T-helper 1 cell (primary cell): Measurements from ENCODE around the gene SLC4A4.

ENCODE experiments used
- DNase-seq, 5 donors: peaks; one replicate each; pipeline ENCODE4 v3.0.0-alpha.2; 2012 to 2020
- total RNA-seq, 4 donors: gene quantifications; one replicate each; lab custom pipeline; 2026; lab: John Stamatoyannopoulos, UW

Gene SLC4A4
- total RNA-seq = 1.3 to 4.9 (median 2.3) reads per million in 4 donors

DNA sequence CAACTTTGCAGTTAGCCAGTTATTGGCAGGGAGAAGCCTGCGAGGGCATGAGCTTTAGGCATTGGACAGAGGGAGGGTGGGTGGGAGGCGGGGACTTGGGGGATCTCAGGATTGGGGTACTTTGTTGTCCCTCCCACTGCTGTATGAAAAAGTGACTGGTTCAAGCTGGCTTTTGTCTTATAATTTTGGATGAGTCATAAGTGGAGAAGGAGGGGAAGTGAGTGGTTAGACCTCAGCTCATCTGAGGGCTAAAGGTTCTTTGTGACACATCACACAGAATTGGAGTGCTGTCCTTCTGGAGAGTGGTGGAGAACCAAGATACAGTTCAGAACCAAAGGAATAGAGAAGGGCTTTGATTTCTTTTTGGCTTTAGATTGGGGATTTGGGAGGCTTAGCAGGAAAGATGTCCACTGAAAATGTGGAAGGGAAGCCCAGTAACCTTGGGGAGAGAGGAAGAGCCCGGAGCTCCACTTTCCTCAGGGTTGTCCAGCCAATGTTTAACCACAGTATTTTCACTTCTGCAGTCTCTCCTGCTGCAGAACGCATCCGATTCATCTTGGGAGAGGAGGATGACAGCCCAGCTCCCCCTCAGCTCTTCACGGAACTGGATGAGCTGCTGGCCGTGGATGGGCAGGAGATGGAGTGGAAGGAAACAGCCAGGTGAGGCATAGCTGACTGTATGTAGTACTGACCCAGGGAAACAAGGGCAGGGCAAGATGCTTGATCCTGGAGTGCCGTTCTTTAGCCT is at the start of gene SLC4A4:
SLC4A4 (plus strand) TSS at position 175 of the 748 bp plus-strand sequence.
- peak in 1 of 5 donors; percentile 39 for DNase-seq

- no peak for DNase-seq
Measured at GRCh38 chr4:71290074-71290473, 48.7 kb upstream of the SLC4A4 start.

DNA sequence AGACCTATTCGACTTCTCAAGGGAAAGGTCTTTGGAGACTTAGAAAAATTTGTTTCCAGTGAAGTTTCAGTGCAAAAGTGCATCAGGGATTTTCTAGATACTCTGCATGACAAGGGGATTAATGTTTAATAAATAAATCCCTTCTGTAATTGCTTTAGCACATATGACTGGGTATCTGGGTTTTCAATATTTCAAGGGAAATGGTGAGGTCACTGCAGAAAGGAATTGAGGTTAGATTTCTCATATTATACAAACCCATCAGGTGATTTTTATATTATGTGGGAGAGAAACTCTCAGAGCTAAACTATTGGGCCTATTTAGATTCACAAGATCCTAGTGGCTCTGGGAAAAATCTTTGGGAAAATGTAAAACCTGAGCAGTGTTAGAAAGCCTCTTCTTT is 48.3 kb upstream of the SLC4A4 start:
- no peak for DNase-seq

DNA sequence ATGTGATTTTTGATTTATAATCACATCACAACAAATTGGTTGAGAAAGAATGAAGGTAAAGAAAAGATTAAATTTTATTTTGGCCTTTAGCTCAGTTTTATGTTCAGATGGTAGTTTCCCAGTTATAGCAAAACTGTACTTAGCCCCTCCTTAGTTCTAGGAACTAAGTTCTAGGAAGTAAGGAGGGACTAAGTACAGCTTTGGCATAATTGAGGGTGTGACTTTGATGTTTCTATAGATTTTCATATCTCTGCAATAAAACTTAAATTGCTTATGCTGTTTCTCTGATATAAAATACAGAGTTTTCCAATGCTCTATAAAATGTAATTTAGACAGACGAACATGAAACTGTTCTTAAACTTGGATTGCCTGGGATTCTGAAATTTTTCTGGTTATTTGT is 46.6 kb upstream of the SLC4A4 start:
- DNase-seq = no peak

DNA sequence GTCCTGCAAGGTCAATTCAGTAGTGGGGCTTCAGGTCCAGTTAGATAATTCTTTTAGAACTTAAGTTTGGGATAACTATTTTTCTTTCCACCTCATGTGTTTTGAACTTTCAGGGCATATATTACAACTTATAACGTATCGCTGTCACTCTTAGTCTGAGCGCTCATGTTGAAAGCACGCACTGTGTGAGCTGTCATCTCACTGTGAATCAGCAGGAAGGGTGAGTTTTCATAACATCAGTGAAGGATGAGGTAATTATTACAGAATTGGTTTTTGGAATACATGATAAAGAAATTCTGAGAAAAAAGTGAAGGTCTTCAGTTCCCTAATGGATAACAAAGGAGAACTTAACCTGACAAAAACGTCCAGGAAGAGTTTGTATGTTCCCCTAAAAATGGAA is 45.1 kb upstream of the SLC4A4 start:
- no peak for DNase-seq

DNA sequence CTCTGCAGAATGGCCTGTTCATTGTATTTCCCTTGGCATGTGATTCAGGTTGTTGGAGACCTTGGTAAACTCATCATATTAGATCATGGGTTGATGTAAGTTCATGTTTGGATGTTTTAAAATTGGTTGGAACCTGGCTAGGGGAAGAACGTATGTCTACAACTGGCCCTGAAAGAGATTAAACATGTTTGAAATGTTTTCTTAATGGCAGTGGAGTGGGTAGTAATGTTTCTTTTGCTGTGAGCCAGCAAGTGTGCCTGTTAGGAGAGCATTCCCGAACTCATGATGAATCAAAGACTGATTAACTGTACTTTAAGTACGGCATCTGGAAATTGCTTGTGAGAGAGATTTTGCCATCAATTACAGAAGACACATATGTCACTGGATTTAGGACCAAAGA is 44.5 kb upstream of the SLC4A4 start:
- no peak for DNase-seq

DNA sequence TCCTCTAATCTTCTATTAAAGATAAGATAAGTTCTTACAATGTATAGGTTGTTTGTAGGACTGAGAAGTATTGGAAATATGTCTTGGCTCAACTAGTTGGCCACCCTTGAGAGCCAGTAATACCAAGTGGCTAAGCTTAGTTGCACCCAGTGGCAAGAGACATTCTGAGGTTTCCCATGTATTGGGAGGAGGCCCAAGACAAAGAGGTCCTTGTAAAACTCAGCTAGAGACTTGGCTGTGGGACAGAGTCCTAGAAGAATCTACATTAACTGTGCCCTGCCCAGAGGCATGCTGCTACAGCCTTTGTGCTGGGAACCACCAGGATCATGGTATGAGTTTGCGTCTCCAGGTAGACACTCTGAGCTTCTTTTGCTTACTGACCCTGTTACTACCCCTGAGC is 41.9 kb upstream of the SLC4A4 start:
- no peak for DNase-seq

- no peak for DNase-seq
Measured at GRCh38 chr4:71300362-71300761, 38.5 kb upstream of the SLC4A4 start.

GRCh38 chr4:71300964-71301363 is 37.9 kb upstream of the SLC4A4 start:
- DNase-seq = no peak

GRCh38 chr4:71303287-71303686 is 35.5 kb upstream of the SLC4A4 start:
- no peak for DNase-seq

DNA sequence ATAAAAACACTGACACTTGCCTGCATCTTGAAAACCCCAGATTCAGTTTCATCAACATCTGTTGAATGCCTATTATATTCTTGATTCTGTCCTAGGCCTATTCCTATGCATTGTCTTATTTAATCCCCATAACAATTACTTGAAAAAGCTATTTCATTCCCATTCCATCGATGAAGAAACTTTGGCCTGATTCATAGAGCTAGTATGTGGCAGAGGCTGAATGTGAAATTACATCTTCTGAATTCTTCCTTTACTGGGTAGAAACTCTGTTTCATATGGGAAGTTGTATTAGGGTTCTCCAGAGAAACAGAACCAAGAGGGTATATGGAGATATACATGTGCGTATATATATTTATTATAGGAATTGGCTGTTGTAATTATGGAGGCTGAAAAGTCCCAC is 35.0 kb upstream of the SLC4A4 start:
- no peak for DNase-seq

DNA sequence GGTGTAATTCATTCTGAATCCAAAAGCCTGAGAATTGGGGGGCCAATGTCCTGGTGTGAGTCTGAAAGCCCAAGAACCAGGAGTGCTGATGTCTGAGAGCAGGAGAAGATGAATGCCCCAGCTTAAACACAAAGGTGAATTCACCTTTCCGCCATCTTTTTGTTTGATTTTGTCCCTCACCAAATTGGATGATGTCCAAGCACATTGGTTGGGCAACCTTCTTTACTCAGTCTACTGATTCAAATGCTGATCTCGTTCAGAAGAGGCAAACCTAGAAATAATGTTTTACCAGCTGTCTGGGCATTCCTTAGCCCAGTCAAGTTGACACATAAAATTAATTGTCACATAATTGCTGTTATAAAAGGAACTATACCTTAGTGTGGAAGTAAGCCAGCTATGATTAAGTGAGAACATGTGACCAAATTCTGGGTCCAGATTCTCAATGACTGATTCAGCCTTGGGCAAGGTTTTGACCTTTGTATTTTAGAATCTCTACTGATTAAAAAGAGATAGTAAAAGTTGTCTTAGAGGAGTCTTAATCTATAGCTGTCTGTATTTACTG is 34.5 kb upstream of the SLC4A4 start:
- DNase-seq = no peak

- no peak for DNase-seq
Measured at GRCh38 chr4:71307729-71308128, 31.1 kb upstream of the SLC4A4 start.

DNA sequence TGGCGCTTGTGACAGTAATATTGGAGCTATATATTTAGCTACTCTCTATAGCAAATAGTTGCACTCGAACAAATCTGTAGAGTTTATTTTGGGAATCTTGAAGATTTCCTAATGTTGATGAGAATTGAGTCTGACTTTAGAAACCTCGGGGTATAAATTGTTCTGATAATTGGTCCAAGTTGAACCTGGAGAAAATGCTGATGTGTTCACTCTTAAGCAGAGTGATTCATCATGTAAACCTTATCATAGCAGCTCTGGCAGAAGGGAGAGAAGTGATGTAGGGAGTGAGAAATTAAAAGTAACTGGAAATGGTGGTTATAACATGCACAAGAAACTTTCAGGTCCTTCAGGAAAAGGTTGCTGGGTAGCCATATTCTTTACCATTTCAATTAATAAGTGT is 16.4 kb upstream of the SLC4A4 start:
- DNase-seq = no peak

DNA sequence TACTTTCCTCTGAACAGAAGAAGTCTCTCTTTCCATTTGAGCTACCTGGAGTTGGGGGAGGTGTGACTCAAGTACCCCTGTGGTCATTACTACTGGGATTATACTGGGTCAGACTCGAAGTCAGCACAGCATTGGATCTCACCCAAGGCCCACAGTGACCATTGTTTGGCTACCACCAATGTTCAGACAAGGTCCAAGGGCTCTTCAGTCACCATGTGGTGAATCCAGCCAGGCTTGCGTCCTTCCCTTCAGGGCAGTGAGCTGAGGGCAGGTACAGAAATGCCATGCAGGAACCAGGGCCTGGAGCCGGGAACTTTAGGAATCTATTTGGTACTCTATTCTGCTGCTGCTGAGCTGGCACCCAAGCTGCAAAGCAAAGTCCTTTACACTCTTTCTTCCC is 5.5 kb upstream of the SLC4A4 start:
- no peak for DNase-seq

- no peak for DNase-seq
Measured at GRCh38 chr4:71333960-71334359, 4.9 kb upstream of the SLC4A4 start.

DNA sequence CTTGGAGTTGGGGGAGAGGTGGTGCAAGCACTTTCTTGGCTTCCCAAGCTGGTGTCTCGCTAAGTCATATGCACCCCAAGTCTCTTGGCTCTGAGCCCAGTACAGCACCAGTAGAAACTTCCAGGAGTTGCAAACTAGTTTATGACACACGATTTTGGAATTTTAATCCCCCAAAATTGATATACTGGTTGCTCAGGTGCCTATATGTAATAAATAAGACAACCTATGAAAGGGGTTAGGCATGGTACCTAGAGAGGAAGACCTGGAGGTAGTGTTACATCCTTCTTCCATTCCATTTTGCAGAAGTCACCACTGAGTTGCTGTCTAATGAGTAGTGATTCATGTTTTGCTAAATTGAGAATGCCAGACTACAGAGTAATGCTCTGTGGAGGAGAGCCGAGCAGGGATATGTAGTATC is 4.3 kb upstream of the SLC4A4 start:
- no peak for DNase-seq

DNA sequence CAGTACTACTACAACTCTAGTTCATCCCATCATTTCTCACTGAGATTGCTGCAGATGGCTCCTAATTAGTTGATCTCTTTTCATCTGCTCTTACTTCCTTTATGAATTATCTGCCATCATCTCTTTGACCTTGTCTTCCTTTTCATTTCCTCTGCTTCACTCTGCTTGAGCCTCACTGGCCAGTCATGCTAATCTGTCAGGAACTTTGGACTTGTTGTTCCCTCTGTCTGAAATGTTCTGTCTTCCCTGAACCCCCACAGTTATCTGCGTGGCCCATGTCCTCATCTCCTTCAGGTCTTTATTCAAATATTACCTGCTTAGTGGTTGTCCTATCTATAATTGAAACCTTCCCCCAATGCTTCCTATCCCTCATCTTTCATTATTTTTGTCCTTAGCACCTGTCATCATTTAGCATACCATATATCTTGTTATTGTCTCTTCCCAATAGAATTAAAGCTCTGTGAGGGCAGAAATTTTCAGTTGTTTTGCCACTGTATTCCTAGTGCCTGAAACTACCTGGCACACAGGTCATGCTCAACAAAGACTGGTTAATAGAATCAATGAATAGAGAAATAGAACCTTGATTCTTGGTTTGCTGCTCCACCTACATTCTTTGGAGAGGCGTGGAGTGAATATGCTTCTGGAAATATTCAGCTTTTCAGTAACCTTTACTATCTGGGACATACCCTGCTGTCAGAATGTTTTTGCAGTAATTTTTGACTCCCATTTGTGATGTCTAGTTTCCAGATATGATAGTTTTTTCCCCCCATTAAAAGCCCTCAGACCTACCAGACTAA is 5.0 kb downstream of the SLC4A4 start:
- DNase-seq = no peak

GRCh38 chr4:71346710-71347109 is 7.9 kb downstream of the SLC4A4 start:
- DNase-seq = no peak

- no peak for DNase-seq
Measured at GRCh38 chr4:71348586-71348985, 9.8 kb downstream of the SLC4A4 start.

GRCh38 chr4:71355045-71355444 is 16.2 kb downstream of the SLC4A4 start:
- no peak for DNase-seq

DNA sequence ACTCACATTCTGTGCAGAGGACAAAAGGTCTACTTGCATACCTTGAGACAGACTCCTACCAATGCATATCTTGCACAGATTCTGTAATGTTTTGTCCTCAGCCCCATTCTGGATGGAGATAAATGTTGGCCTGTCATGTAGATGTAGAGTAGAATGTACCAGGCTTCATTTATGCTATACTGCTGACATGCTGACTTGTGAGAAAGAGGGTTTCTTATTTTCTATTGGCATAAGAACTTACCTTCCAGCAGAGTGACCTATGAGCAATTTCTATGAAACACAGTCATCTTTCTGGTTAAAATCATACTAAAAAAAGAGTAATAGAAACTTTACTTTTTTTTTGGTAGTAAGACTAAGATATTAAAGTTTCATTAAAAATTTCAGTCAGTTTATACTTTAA is 17.2 kb downstream of the SLC4A4 start:
- no peak for DNase-seq

DNA sequence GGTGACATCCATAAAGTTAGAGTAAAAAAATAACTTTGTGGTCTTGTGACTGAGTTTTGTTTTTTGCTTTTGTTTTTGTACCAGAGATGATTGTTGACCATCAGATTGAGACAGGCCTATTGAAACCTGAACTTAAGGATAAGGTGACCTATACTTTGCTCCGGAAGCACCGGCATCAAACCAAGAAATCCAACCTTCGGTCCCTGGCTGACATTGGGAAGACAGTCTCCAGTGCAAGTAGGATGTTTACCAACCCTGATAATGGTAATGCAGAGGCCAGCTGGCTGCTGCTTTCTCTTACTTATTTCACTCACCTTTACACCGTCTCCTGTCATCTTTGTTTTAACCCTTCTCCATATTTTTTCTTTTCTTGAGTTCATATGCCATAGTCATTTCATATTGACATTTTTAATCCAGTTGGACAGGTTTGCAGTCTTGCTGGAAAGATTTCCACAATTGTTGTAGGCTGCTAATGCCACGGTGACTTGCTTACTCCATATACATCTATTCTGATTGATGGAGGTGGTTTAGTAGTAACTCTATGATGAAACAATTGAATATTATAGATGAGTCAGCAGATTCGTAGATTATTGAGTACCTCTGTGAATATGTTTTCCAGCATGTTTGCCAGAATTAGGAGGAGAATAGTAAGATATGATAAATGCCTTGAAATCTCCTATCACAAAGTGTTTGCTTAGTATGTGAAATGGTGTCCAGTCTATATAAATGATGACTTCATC is 18.3 kb downstream of the SLC4A4 start:
- DNase-seq = no peak
